COLO668 (cell line): ENCODE measurements around the gene PAN3.
"Not testable (repeated sequence)": the region's sequence is repeated elsewhere in the genome, so short reads cannot be mapped to it uniquely, and the experiment has no call there.

Source experiments
- DNase-seq: peaks from one replicate; lab custom pipeline; 2025; ENCODE audit not compliant: unreplicated experiment; lab: John Stamatoyannopoulos, UW

The PAN3 gene, protein sequence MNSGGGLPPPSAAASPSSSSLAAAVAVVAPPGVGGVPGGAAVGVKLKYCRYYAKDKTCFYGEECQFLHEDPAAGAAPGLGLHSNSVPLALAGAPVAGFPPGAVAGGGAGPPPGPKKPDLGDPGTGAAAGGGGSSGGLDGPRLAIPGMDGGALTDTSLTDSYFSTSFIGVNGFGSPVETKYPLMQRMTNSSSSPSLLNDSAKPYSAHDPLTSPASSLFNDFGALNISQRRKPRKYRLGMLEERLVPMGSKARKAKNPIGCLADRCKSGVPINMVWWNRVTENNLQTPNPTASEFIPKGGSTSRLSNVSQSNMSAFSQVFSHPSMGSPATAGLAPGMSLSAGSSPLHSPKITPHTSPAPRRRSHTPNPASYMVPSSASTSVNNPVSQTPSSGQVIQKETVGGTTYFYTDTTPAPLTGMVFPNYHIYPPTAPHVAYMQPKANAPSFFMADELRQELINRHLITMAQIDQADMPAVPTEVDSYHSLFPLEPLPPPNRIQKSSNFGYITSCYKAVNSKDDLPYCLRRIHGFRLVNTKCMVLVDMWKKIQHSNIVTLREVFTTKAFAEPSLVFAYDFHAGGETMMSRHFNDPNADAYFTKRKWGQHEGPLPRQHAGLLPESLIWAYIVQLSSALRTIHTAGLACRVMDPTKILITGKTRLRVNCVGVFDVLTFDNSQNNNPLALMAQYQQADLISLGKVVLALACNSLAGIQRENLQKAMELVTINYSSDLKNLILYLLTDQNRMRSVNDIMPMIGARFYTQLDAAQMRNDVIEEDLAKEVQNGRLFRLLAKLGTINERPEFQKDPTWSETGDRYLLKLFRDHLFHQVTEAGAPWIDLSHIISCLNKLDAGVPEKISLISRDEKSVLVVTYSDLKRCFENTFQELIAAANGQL

DNA sequence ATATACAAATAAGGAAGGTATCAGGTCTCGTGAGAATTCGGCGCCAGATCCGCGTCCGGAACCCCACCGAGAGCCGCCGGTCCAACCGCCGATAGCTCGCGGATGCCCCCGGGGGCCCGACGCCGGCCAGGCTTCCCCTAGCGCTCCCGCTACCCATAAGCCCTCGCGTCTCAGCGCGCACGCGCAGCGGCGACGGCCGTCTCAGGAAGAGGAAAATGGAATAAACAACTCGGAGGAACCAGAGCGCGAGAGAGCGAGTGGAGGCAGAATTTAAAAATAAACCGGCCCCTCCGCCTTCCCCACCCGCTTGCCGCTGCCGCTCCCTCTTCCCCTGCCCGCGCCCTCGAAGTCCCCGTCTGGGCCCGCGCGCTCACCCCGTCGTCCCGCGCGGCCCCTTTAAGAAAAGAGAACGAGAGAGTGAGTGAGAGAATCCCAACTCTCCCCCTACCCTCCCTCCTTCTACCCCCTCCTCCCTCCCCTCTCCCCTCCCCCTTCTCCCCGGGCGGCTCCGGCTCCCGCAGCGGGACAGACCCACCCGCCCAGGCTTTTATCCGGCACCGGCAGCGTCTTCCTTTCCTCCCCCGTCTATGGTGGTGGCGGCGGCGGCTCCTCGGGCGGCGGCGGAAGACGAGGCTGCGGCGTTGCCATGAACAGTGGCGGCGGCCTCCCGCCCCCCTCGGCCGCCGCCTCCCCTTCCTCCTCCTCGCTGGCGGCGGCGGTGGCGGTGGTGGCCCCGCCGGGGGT is at the start of gene PAN3:
Gene PAN3 (plus strand): TSS at position 534 of the 744 bp plus-strand sequence. CDS start 113 bp downstream, at position 647.
- peak; percentile 99 for DNase-seq

DNA sequence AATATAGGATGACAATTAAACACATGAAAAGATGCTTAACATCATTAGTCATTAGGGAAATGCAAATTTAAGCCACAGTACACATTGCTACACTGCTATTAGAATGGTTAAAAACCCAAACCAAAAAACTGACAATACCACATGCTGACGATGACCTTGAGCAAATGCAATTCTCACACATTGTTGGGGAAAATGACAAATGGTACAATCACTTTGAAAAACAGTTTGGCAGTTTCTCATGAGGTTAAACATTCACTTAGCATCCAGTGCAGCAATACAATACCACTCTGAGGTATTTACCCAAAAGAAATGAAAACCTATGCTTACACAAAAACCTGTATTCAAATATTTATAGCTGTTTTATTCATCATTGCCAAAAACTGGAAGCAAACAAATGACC is 49.3 kb upstream of the PAN3 start:
- no peak for DNase-seq

DNA sequence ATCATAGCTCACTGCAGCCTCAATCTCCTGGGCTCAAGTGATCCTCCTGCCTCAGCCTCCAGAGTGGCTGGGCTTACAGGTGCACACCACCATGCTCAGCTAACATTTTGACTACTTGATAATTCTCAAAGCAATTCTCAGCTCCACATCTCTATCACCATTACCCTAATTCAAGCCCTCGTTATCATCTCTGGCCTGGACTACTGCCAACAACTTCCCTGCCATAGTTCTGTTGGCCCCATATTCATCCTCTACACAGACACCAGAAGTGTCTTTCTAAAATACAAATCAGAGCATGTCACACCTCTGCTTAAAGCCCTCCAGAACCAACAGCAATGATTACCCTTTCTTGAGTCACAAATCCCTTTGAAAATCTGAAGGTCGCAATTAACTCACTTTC is 45.9 kb upstream of the PAN3 start:
- no peak for DNase-seq

DNA sequence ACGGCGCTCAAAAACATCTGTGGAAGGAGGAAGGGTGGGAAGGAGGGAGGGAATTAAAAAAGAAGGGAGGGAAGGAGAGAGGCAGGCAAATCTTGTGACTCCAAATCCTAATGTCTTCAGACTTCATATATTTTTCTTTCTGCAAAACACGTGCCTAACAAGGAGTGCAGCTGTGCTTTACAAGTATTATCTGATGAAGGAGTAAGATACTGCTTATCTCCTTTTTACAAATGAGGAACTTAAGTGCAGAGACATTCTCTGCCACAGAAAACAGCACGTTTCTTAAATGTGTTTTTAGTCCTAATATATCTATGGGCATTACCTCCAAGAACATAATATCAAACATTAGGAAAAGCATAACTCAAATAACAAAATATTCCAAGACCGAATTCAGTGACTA is 44.5 kb upstream of the PAN3 start:
- DNase-seq: no peak

DNA sequence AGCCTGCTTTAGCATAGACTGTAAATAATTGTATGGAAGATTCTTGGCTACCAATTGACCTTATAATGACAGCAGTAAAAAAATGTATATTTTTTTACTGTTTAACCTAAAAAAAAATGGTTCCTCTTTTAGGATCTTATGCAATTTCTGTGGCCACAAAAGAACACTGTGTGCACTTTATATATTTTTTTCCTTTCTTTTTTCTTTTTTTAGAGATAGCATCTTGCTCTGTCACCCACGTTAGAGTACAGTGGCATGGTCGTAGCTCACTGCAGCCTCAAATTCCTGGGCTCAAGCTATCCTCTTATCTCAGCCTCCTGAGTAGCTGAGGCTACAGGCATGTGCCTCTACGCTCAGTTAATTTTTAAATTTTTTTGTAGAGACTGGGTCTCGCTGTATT is 44.0 kb upstream of the PAN3 start:
- no peak for DNase-seq

DNA sequence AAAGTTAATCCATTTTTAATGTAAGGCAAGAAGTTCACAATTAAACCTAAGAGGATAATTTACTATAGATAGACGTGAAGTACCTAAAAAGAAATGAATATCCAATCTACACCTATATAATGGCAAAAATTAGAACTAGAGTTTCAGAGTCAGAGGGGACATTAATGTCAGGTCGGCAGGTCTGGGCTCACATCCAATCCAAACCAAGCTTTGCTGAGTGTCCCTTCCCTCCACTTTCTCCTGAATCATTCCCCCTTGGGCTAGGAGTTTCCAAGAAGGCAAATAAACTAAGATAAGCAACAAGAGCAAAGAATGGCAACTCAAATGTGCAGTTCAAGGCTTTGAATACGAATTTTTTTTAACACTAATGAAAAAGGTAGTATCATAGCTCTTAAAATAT is 40.8 kb upstream of the PAN3 start:
- DNase-seq: no peak

DNA sequence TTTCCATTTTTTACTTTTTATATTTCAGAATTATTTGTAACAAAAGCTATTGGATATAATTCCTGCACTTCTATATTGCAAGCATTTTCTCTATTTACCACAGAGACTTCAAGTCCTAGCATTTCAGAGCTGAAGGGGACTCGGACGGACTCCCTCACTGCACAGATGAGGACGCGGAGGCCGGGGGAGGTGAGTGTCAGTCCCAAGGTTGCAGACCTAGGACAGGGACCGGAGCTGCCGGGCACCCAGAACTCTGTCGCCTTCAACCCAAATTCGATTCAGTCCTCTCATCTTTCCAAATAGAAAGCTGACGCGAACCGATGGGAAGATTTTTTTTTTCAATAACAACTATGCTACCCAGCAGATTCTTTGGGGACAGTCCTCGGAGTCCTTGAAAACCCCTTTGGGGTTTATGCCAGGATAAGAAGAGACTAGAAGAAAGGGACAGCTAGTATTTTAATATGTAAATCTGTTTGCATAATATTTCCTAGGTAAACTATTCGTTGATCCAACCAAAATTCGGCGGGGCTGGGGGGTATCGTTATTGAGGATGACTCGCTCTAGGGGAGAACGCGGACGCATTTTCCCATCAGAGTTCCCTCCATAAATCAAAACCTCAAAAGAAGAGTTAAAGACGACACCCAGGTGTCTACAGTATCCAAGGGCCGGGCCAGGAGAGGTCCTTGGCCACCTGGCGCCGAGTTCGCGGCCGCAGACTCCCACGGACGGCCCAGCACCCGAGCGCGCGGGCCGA is 38.8 kb upstream of the PAN3 start:
- DNase-seq: no peak

DNA sequence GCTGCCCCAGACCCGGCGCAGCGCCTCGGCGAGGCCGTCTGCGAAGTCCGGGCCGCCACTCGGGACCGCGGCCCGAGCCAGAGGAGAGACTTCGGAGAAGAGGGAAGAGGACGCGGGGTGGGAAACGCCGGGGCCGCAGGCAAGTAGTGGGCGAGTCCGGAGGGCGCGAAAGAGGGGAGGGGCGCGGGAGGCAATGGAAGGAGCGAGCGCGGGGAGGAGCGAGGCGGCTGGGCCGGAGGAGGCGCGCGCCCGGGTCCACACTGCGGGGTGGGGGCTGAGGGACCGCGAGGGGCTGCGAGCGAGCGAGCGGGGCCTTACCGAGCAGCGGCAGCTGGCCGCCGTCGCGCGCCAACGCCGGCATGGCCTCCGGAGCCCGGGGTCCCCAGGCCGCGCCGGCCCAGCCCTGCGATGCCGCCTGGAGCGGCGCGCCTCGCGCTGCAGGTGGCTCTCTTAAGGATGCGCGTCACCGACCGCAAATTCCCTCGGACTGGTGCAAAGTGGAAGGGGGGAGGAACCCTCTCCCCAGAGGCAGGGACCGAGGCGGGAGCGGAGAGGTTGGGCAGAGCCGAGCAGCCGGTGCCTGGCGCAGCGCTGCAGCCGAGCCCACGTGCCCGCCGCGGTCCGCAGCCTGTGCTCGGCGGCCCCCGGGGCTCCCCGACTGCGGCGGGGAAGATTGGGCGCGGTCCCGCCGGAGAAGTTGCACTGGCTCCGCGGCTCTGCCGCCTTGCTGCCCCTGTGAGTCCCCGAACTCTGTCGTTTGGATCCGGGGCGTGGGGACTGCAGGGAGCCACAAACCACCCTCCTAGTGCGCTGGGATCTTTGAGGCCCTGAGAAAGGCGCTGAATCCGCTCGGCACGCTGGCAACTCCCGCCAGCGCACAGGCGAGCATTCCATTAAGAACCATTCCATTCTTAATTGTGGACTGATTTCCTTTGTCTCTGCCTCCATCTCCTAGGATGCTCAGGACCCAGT is 37.9 kb upstream of the PAN3 start, which contains the start of gene FLT3:
Gene FLT3 (minus strand): TSS at position 427 of the 972 bp plus-strand sequence. CDS start 66 bp downstream, at position 361.
- DNase-seq: peak; percentile 89

DNA sequence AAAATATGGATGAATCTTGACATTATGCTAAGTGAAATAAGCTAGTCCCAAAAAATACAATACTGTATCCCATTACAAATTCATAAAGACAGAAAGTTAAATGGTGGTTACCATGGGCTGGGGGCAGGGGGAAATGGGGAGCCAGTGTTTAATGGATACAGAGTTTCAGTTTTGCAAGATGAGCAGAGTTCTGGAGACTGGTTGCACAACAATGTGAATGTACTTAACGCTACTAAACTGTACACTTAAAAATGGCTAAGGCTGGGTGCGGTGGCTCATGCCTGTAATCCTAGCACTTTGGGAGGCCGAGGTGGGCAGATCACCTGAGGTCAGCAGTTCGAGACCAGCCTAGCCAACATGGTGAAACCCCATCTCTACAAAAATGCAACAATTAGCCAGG is 36.5 kb upstream of the PAN3 start:
- not testable (repeated sequence) for DNase-seq

DNA sequence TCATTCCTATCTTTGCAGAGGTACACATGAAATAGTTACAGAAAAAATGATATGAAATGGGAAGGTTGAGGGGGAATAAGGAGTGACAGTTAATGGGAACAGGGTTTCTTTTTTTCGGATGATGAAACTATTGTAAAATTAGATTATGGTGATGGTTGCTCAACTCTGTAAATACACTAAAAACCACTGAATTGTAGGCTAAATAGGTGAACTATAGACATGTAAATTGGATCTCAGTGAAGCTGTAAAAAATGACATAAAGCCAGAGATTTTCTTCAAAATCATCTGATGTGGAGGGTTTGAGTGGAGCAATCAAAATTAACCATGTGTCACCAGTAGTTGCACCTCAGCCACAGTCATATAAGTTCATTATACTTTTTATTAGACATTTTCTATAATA is 31.4 kb upstream of the PAN3 start:
- no peak for DNase-seq

DNA sequence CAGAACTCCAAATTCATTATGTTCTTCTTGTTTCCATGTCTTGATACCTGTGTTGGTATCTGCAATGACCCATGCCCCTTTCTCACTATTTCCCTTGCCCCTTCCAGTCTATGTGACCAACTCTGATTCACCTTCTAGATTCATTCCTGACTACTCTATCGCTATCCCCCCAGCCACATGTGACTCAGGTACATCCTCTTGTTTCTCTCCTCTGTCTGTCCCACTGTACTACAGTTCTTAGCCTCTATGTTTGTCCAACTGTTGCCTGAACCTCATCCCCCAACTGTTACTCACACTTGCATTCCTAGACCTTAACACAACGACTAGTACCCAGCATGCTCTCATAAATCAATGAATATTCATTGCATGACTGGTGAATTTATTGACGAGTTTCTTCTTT is 27.9 kb upstream of the PAN3 start:
- DNase-seq: no peak

DNA sequence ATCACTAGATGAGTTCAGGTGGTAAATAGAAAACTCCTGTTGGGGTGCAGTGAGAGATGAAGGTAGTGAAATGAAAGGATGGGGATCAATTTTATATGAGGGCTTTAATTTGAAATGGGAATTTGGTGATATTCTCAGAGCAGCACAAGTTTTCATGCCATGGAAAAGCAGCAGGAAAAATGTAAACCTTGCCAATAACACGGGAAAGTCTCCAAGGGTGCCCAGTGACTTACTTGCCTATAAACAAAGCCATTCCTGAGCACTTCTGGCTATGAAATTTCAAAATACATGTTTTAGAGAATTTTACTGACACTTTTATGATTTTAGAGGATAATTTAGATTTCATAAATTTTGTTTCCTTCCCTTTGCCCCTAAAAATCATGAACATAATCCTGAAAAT is 21.6 kb upstream of the PAN3 start:
- DNase-seq: no peak

DNA sequence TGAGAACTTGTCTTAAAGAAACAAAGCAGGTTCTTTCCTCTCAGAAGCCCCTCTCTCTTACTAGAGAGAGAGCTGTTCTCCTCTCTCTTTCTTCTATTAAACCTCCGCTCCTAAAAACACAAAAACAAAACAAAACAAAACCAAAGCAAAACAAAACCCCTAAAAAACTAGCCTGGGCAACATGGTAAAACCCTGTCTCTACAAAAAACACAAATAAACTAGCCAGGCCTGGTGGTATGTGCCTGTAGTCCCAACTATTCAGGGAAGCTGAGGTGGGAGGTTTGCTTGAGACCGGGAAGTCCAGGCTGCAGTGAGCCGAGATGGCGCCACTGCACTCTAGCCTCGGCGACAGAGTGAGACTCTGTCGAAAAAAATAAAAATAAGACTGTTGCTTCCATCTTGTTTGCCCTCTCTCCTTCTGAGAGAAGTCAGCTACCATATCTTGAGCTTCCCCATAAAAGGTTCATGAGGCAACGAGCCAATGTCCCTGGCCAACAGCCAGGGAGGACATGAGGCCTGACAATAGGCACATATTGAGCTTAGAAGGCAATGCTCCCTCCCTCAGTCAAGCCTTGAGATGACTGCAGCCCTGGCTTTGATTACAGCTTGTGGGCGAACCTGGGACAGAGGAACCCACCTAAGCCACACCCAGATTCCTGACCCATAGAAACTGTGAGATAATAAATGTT is 20.5 kb upstream of the PAN3 start:
- no peak for DNase-seq

DNA sequence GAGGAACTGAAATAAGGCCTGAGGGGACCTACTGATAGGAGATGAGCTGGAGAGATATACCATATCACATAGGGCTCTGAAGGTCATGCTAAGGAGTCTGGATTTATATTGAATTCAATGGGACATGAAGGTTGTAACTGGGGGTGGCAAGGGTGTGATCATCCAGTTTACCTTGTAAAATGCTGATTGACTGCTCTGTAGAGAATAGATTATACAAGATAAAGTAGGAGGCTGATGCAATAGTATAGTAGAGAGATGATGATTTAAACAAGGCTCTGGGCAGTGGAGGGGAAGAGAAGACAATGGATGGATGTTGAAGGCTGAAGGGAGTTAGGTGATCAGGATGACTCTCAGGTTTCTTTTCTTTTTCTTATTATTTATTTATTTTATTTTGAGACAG is 18.0 kb upstream of the PAN3 start:
- DNase-seq: no peak

DNA sequence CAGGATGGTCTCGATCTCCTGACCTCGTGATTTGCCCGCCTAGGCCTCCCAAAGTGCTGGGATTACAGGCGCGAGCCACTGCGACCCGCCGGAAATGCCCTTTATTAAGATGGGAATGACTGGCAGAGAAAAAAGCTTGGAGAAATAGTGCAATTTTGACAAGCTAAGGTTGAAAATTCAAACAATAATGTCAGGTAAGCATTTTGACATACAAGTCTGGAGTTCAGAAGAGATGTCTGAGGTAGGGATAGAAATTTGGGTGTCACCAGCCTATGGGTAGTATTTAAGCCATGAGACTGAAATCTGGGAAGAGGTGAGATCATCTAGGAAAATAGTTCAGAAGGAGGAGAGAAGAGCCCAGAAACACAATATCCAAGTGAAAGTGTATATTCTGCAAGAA is 17.1 kb upstream of the PAN3 start:
- no peak for DNase-seq

DNA sequence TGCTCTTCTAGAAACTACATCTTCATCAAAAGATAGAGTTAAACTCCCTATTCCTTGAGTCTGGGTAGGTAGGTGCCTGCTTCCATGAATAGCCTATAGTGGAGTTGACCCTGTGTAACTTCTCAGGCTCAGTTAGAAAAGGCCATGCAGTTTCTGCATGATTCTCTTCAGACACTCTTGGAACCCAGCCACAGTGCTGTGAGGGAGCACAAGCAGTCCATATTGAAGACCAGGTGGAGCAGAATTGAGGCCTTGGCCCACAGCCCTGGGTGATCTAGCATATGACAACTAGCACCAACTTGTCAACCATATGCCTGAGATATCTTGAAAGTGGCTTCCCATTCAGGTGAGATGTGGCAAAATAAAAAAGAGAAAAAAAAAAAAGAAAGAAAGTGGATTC is 10.3 kb upstream of the PAN3 start:
- DNase-seq: no peak

DNA sequence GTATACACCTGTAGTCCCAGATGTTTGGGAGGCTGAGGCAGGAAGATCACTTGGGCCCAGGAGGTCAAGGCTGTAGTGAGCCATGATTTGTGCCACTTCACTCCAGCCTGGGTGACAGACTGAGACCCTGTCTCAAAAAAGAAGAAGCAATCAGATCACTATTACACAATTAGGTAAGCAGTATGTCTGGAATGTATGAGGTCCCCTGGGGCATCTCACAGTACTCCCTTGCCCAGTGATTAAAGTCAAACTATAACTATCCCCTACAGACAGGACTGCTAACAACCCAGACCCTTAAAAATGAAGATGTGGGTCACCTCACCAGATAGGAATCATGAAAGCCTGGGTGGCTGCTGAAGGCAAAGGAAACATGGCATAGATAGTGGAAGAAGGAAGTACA is 9.4 kb upstream of the PAN3 start:
- DNase-seq: no peak

DNA sequence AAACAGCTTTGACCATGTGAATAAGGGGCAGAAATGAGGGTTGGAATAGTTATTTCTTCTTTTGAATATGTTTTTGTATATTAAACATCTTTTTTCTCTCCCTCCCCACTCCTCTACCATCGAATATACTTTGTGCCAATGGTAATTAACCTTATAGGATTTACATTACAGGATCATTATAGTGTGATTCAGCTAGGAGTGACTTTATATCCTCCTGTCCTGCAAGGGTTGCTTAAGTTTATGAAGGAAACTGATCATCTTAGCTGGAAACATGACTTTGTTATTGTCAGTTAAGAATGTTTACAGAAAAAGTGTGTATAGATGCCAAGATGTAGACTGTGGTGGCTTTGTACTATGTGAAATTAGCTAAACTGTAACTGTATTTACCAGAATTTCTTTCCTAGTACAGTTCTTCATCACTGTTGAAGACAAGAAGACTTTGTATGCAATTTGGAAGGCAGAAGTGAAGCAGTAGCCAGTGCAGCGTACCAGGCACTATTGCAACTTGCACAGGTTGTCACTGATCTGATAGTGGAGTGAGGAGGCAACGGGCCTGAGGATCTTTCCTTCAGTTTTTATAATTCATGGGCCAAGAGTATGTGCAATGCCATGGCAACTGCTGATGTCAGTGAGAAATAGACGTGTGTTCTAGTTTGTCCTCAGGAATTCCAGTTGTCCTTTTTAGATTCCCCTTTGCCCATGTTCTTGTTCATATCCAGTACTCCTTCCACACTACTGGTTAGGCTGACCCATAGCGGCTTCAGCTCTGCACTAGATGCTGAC is 8.2 kb upstream of the PAN3 start:
- DNase-seq: no peak
